HUES48 (cell line): ENCODE results near the gene LSS.

Experiments used
- H3K27ac ChIP-seq: one replicate; pipeline ENCODE4 v1.7.0; 2013; ENCODE audit warnings: low read depth, low read length, inconsistent platforms
- H3K27me3 ChIP-seq: 2 replicates; pipeline ENCODE4 v1.6.1; 2013; ENCODE audit warnings: mild to moderate bottlenecking, low read length; ENCODE audit not compliant: control insufficient read depth, insufficient read depth
- H3K36me3 ChIP-seq: 2 replicates; pipeline ENCODE4 v1.6.1; 2013; ENCODE audit warnings: low read length; ENCODE audit not compliant: control insufficient read depth, insufficient read depth
- H3K4me1 ChIP-seq: 2 replicates; pipeline ENCODE4 v1.6.1; 2013; ENCODE audit warnings: mild to moderate bottlenecking, low read length; ENCODE audit not compliant: control insufficient read depth, insufficient read depth
- H3K4me3 ChIP-seq: 2 replicates; pipeline ENCODE4 v1.5.1; 2013; ENCODE audit warnings: mild to moderate bottlenecking, low read depth, low read length
- H3K9ac ChIP-seq: 2 replicates; pipeline ENCODE4 v1.6.1; 2013; ENCODE audit warnings: mild to moderate bottlenecking, low read depth, low read length, moderate library complexity
- H3K9me3 ChIP-seq: 2 replicates; pipeline ENCODE4 v1.6.1; 2013; ENCODE audit warnings: low read length; ENCODE audit not compliant: control insufficient read depth, insufficient read depth

LSS gene

DNA sequence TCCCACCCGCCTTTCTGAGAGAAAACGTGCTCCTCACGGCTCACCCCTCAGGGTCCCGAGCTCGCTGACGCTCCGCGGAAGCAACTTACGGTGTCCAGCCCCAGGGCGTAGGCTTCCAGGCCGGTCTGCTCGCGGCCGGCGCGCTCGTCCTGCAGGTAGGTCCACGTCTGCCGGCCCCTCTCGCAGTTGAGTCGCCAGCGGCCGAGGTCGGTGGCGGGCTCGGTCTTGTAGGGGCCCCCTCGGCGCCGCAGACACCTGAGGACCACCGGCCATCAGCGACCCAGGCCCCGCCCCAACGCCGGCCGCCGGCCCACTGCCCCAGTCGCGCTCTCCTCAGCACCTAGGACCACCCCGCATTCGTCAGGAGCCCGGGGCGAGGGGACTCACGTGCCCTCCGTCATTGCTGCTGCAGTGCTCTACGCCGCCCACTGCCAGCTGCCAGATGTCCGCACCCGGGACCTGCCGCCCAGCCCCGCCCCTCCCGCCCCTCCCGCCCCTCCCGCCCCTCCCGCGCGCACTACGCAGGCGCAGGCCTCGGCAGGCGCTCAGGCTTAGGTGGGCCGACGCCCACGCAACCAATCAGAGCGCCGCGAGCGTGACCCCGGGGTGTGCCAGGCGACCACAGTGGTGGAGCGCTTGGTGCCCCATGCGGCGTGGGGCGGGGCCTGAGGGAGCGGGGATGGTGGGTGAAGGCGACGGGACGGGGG lies at the start of gene LSS:
Gene LSS, minus strand, starts transcription at position 430 of the 707 bp plus-strand sequence. Its CDS starts 29 bp downstream, at position 401.
- Histone ChIP-seq H3K9ac (peak within 1 kb of the TSS; percentile 63), H3K4me1 (peaks cover 13% of the 10 kb centered on the region; the same call in 1 of the 2 replicates), H3K27me3 (peaks cover 4% of the 10 kb centered on the region; the same call in 1 of the 2 replicates), H3K36me3 (peaks cover 29% of the 10 kb centered on the region), H3K9me3 (peaks cover 24% of the 10 kb centered on the region), H3K27ac (peak within 1 kb of the TSS; percentile 82), H3K4me3 (peak within 1 kb of the TSS; percentile 92)

DNA sequence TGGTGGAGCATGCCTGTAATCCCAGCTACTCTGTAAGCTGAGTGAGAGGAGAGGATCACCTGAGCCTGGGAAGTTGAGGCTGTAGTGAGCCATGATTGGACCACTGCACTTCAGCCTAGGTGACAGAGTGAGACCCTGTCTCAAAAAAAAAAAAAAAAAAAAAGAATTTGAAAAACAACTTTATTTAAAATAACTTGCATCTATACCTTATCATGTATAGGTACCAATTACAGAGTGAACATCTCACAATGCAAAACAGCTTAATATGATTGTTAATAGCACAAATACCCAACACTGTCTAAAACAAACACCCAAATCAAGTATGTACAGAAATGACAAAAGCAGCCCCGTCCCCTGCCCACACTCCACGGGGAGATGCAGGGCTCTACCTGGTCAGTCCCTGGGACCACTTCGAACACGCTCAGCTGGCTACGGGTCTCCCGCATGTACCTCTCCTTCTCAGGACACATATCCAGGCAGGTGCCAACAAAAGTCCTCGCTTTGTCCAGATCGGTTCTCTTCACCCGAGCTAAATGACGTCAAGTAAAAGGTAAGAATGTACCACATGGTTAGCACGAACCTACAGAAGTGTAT lies 46.3 kb upstream of the LSS start:
- peaks cover 95% of the 10 kb centered on the region for H3K36me3 ChIP-seq

DNA sequence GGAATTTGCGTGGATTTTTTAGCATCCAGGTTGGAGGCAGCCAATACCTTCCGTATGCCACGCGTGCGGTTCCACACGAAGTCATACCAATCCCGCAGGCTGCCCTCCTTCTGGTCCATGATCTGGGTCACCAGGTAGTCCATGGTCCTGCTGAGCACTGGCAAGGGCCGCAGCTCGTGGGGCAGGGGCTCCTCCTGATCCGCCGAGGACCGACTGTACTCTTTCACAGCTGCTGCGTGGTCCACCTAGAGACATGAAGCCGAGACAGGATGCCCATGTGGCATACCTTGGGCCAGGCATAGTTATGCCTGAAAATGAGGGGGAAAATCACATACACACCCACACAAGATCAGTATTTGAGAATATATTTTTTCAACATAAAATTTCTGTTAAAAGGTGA lies 44.8 kb upstream of the LSS start:
- H3K4me1 ChIP-seq, result no peaks in the 10 kb centered on the region
- H3K4me3 ChIP-seq, result no peak overlapping the region
- no peaks in the 10 kb centered on the region for H3K27me3 ChIP-seq
- H3K27ac ChIP-seq, result no peak overlapping the region
- H3K9ac ChIP-seq, result no peak overlapping the region
- H3K36me3 ChIP-seq, result peaks cover 97% of the 10 kb centered on the region
- H3K9me3 ChIP-seq, result no peaks in the 10 kb centered on the region

More for the DNA sequence above, 46.3 kb upstream of the LSS start:
- H3K27ac ChIP-seq, result no peak overlapping the region
- no peaks in the 10 kb centered on the region for H3K27me3 ChIP-seq
- no peaks in the 10 kb centered on the region for H3K4me1 ChIP-seq
- no peaks in the 10 kb centered on the region for H3K9me3 ChIP-seq
- H3K4me3 ChIP-seq, result no peak overlapping the region
- no peak overlapping the region for H3K9ac ChIP-seq

DNA sequence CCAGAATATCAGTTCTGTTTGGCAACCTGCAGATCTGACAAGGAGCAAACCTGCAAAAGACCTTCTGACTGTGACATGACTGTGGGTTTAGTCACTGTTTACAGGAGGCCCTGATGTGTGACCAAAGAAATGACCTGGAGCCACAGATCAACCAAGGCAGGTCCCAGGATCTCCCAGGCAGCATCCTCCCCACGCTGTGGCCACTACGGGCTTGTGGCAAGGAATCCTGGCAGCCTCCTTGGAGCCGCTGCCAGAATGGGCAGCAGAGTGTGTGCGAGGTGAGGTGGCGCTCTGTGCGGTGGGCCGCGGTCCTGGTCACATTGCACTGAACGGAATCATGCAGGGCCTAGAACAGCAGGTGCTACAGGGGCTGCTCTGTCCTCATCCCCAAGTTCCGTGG lies 40.9 kb upstream of the LSS start:
- no peaks in the 10 kb centered on the region for H3K27me3 ChIP-seq
- no peaks in the 10 kb centered on the region for H3K4me1 ChIP-seq
- no peak overlapping the region for H3K9ac ChIP-seq
- H3K27ac ChIP-seq, result no peak overlapping the region
- H3K36me3 ChIP-seq, result peaks cover 93% of the 10 kb centered on the region
- no peak overlapping the region for H3K4me3 ChIP-seq
- H3K9me3 ChIP-seq, result no peaks in the 10 kb centered on the region

DNA sequence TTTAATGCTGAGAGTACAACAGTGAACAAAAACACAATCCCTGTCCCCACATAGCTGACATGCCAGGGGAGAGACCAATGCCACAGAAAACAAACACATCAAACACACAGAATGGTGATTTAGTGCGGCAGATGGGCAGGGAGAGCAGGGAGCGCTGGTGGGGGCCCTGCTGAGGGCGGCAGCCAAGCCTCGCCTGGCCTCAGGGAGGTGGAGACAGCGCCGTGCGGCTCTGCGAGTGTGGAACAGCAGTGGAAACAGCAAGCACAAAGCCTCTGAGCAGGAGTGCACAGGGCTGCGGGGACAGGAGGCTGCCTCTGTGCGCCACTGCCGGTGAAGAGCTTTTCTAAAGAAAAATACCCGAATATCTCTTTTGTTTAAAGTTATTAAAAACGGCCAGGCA lies 39.8 kb upstream of the LSS start:
- no peak overlapping the region for H3K4me3 ChIP-seq
- no peak overlapping the region for H3K9ac ChIP-seq
- H3K4me1 ChIP-seq, result no peaks in the 10 kb centered on the region
- peaks cover 92% of the 10 kb centered on the region for H3K36me3 ChIP-seq
- H3K27ac ChIP-seq, result no peak overlapping the region
- H3K9me3 ChIP-seq, result no peaks in the 10 kb centered on the region
- no peaks in the 10 kb centered on the region for H3K27me3 ChIP-seq

DNA sequence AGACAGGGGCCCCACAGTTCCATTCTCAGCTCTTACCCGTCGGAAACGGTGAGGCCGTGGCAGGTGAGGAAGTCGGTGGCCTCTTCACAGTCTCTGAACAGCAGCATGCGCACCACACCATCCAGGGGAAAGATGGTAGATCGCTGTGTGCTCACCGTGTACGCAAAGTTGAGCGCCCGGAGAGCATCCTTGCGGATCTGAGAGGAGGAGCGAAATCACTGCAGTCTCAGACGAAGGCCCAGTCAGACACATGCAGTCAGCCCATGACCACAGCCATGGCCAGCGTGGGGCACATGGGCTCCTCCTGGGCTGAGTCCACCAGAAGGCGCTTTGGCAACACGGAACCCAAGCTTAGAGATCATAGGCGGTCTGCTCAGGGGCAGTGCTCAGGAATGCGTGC lies 38.4 kb upstream of the LSS start:
- no peak overlapping the region for H3K4me3 ChIP-seq
- no peaks in the 10 kb centered on the region for H3K4me1 ChIP-seq
- peaks cover 85% of the 10 kb centered on the region for H3K36me3 ChIP-seq
- H3K9ac ChIP-seq, result no peak overlapping the region
- no peak overlapping the region for H3K27ac ChIP-seq
- no peaks in the 10 kb centered on the region for H3K9me3 ChIP-seq
- no peaks in the 10 kb centered on the region for H3K27me3 ChIP-seq

DNA sequence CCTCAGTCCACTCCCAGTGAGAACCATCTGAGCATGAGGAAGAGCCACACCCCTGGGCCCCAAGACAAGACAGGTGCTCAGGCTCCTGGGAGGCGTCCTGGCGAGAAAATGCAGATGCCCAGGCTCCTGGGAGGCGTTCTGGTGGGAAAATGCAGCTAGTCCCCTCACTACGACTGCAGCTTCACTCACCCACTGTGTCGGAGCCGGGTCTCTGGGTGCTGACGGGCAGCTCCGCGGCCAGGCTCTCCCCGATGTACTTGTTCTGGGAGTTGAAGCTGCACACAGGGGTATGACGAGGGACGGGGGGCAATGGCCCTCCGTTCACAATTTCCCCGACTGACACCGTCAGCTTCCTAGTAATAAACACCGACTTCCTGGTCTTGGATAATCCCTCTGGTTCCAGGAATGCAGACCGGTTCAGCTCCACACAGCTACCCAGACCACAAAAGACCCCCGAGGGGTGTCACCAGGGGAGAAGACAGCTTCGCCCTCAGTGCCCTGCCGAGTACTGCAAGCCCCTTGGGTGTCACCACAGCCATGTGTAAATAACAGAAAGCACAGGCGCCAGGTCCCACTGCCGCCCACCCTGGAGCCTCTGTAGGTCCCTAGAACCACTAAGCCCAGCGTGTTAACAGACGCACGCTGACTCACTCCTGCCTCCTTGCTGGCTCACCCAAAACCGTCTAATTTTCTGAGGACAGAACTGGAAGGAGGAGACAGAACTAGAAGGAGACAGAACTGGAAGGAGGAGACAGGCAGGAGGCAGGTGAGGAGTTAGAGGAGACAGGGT lies 37.4 kb upstream of the LSS start:
- Histone ChIP-seq H3K9me3 (no peaks in the 10 kb centered on the region), H3K27me3 (no peaks in the 10 kb centered on the region), H3K9ac (no peak overlapping the region), H3K27ac (no peak overlapping the region), H3K4me3 (no peak overlapping the region), H3K36me3 (peaks cover 85% of the 10 kb centered on the region), H3K4me1 (no peaks in the 10 kb centered on the region)

DNA sequence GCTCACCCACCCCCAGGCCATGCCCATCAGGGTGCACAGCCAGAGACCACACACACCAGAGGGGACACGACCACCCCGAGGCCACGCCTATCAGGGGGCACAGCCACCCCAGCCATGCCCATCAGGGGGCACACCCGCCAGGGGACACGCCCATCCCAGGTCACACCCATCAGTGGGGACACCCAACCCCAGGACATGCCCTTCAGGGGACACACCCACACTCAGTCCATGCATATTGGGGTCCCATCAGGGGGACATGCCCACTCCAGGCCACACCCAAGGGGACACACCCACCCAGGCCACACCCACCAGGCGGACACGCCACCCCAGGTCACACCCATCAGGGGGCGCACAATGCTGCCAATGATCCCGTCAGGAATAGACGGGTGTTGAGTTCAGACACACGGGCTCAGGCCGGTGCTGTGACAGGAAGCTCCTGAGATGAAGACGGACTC lies 36.1 kb upstream of the LSS start:
- Histone ChIP-seq H3K9ac (no peak overlapping the region), H3K36me3 (peaks cover 85% of the 10 kb centered on the region), H3K27me3 (no peaks in the 10 kb centered on the region), H3K4me3 (no peak overlapping the region), H3K9me3 (no peaks in the 10 kb centered on the region), H3K4me1 (no peaks in the 10 kb centered on the region), H3K27ac (no peak overlapping the region)

DNA sequence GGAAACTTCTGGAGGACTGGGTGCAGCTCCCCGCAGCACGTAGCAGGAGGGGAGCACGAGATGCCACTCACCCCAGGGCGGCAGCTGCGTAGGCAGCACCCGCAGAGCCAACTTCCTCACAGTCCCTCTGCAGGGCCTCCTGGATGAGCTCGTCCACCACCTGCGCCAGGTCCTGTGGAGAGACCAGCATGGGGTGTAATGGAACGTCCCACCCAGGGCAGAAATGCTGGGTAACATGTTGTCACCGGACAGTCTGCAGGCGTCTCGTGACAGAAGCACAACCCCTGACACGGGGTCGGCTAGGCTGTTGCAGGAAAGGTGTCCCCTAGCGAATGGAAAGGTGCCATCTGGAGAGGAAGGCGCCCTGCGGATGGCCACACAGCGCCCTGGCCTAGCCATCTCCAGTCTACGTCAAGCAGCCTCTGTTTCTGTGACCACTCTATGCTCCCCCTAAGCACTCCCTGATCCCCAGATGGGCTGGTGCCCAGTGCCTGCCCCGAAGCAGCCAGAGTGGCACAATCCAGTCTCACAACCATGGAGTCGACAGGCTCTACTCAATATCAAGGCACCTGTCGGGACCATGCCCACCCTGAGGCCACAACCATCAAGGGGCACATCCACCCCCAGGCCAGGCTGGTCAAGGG lies 35.6 kb upstream of the LSS start:
- Histone ChIP-seq H3K36me3 (peaks cover 84% of the 10 kb centered on the region), H3K9ac (no peak overlapping the region), H3K4me1 (no peaks in the 10 kb centered on the region), H3K27ac (no peak overlapping the region), H3K27me3 (no peaks in the 10 kb centered on the region), H3K4me3 (no peak overlapping the region), H3K9me3 (no peaks in the 10 kb centered on the region)

DNA sequence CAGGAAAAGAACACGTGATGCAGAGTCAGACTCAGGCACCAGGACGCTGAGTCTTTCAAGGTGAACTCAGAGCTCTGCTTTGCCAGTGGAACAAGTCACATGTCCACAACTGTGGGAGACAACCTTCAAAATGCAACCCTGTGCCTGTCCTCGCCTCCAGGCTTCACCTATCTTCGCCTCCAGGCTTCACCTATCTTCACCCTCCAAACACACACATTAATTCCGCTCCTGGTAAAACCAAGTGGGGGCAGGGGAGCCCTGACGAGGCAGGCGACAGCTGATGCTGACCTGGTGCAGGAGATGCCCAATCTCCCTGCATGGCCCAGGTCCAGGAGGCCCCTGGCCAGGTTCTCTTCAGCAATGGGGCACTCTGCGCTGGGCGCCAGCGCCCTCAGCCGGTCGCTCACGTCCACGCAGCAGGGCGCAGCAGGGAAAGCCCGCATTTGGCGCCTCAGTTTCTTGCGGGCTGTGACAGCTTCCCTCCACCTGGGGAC lies 28.0 kb upstream of the LSS start:
- no peak overlapping the region for H3K4me3 ChIP-seq
- H3K36me3 ChIP-seq, result peaks cover 95% of the 10 kb centered on the region
- no peak overlapping the region for H3K9ac ChIP-seq
- H3K4me1 ChIP-seq, result no peaks in the 10 kb centered on the region
- H3K9me3 ChIP-seq, result no peaks in the 10 kb centered on the region
- no peaks in the 10 kb centered on the region for H3K27me3 ChIP-seq
- H3K27ac ChIP-seq, result no peak overlapping the region
